ENCODE data around the gene OR51E1. TPM values are rescaled to one million over a fixed set of nuclear protein-coding genes. Genes with fewer than 3 reads are reported as not detected.
A peak's percentile ranks its signal among the peaks of the same experiment; 100 is the strongest.

The OR51E1 gene
- total RNA-seq, 1 donor from 2014 or later: 1.2 TPM

GRCh38 chr11:4647766-4648165 lies 4.0 kb downstream of the OR51E1 start:
- peaks cover 40% of the 10 kb centered on the region for H3K4me1 Mint-ChIP-seq (ENCODE audit: low read depth)
- no peak overlapping the region for H3K4me3 Mint-ChIP-seq (ENCODE audit: unreplicated experiment)
- peak overlapping the region; percentile 1 for H3K27ac Mint-ChIP-seq (ENCODE audit: unreplicated experiment)
- H3K9me3 Mint-ChIP-seq (ENCODE audit: low read depth): no peaks in the 10 kb centered on the region
- H3K27me3 Mint-ChIP-seq (ENCODE audit: low read depth): peaks cover 4% of the 10 kb centered on the region
- no peak for DNase-seq (ENCODE audit: low spot score)
- H3K36me3 Mint-ChIP-seq (ENCODE audit: low read depth): no peaks in the 10 kb centered on the region
- TF ChIP-seq, protein P1, sequence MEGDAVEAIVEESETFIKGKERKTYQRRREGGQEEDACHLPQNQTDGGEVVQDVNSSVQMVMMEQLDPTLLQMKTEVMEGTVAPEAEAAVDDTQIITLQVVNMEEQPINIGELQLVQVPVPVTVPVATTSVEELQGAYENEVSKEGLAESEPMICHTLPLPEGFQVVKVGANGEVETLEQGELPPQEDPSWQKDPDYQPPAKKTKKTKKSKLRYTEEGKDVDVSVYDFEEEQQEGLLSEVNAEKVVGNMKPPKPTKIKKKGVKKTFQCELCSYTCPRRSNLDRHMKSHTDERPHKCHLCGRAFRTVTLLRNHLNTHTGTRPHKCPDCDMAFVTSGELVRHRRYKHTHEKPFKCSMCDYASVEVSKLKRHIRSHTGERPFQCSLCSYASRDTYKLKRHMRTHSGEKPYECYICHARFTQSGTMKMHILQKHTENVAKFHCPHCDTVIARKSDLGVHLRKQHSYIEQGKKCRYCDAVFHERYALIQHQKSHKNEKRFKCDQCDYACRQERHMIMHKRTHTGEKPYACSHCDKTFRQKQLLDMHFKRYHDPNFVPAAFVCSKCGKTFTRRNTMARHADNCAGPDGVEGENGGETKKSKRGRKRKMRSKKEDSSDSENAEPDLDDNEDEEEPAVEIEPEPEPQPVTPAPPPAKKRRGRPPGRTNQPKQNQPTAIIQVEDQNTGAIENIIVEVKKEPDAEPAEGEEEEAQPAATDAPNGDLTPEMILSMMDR (IDR thresholded peaks at IDR 0.05): no peak

GRCh38 chr11:4654635-4655369 lies 11.0 kb downstream of the OR51E1 start:
- Mint-ChIP-seq H3K27me3 (ENCODE audit: low read depth) (peaks cover 6% of the 10 kb centered on the region), H3K27ac (ENCODE audit: unreplicated experiment) (no peak overlapping the region), H3K4me1 (ENCODE audit: low read depth) (peaks cover 13% of the 10 kb centered on the region), H3K9me3 (ENCODE audit: low read depth) (no peaks in the 10 kb centered on the region), H3K36me3 (ENCODE audit: low read depth) (peaks cover 2% of the 10 kb centered on the region), H3K4me3 (ENCODE audit: unreplicated experiment) (no peak overlapping the region)
- no peak for DNase-seq (ENCODE audit: low spot score)
- TF ChIP-seq, protein P1 (IDR thresholded peaks at IDR 0.05): no peak

GRCh38 chr11:4658629-4659445 lies 15.1 kb downstream of the OR51E1 start:
- Mint-ChIP-seq H3K27me3 (ENCODE audit: low read depth) (no peaks in the 10 kb centered on the region), H3K27ac (ENCODE audit: unreplicated experiment) (no peak overlapping the region), H3K9me3 (ENCODE audit: low read depth) (no peaks in the 10 kb centered on the region), H3K36me3 (ENCODE audit: low read depth) (no peaks in the 10 kb centered on the region), H3K4me1 (ENCODE audit: low read depth) (peaks cover 16% of the 10 kb centered on the region), H3K4me3 (ENCODE audit: unreplicated experiment) (no peak overlapping the region)
- TF ChIP-seq, protein P1 (IDR thresholded peaks at IDR 0.05): no peak
- no peak for DNase-seq (ENCODE audit: low spot score)

- TF ChIP-seq, protein P1 (IDR thresholded peaks at IDR 0.05): no peak
- no peak for DNase-seq (ENCODE audit: low spot score)
- Mint-ChIP-seq H3K9me3 (ENCODE audit: low read depth) (no peaks in the 10 kb centered on the region), H3K4me3 (ENCODE audit: unreplicated experiment) (no peak overlapping the region), H3K4me1 (ENCODE audit: low read depth) (peaks cover 37% of the 10 kb centered on the region), H3K27me3 (ENCODE audit: low read depth) (no peaks in the 10 kb centered on the region), H3K36me3 (ENCODE audit: low read depth) (no peaks in the 10 kb centered on the region), H3K27ac (ENCODE audit: unreplicated experiment) (no peak overlapping the region)
Observed at GRCh38 chr11:4662876-4663275, 19.1 kb downstream of the OR51E1 start.

DNA sequence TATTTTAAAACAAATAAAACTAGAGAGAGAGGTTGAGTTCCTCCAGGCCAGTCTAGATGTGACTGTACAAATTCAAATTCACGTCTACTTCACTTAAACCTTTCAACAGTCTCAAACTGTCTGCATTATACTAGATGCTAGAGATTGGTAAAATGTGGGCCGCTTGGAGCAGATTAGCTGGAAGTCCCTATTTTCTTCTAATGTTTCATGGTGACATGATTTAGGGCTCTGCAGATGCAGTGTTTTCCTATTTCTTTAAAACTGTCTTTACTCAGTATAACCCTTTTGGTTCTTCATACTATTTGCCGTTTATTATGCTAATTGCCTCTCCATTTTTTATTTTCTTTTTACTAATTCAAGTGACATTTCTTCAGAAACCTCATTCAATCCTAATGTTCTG lies 20.4 kb downstream of the OR51E1 start:
- no peak overlapping the region for H3K4me3 Mint-ChIP-seq (ENCODE audit: unreplicated experiment)
- no peaks in the 10 kb centered on the region for H3K9me3 Mint-ChIP-seq (ENCODE audit: low read depth)
- H3K4me1 Mint-ChIP-seq (ENCODE audit: low read depth): peaks cover 28% of the 10 kb centered on the region
- H3K27me3 Mint-ChIP-seq (ENCODE audit: low read depth): no peaks in the 10 kb centered on the region
- DNase-seq (ENCODE audit: low spot score): no peak
- H3K36me3 Mint-ChIP-seq (ENCODE audit: low read depth): no peaks in the 10 kb centered on the region
- no peak overlapping the region for H3K27ac Mint-ChIP-seq (ENCODE audit: unreplicated experiment)
- TF ChIP-seq, protein P1 (IDR thresholded peaks at IDR 0.05): no peak

All from chondrocyte (in vitro differentiated cells).